BJ (cell line): ENCODE data around the gene NT5C2. TPM values are rescaled to one million over a fixed set of nuclear protein-coding genes. Genes with fewer than 3 reads are reported as not detected.

Experiments
- CTCF ChIA-PET: fragments of 350-600 bp; formaldehyde crosslinking; extraction: SDS; loops from one replicate; lab custom pipeline; 2021; ENCODE audit warnings: antibody characterized with exemption, inconsistent platforms; lab: Yijun Ruan, JAX
- POLR2A ChIA-PET: fragments of 300-600 bp; sonication (Branson Sonifier 250); formaldehyde crosslinking; extraction: SDS; loops from one replicate; lab custom pipeline; 2021; ENCODE audit warnings: antibody characterized with exemption; lab: Charles Lee
- DNase-seq: peaks from one replicate; pipeline ENCODE4 v3.0.0-alpha.2; 2011; ENCODE audit warnings: low read depth
- H3K27me3 ChIP-seq: 2 replicates; pipeline ENCODE4 v1.6.0; 2011; ENCODE audit warnings: low read length; ENCODE audit not compliant: control insufficient read depth, insufficient read depth
- H3K36me3 ChIP-seq: 2 replicates; pipeline ENCODE4 v1.5.1; 2011; ENCODE audit warnings: low read length; ENCODE audit not compliant: control insufficient read depth, insufficient read depth
- H3K4me3 ChIP-seq: 2 replicates; pipeline ENCODE4 v1.5.1; 2011; ENCODE audit warnings: low read depth, mild to moderate bottlenecking, control low read depth, low read length
- polyA plus RNA-seq: library from polyadenylated mRNA; depleted of rRNA; stranded (reverse); fragments of >200 nt; gene quantifications from 2 replicates; pipeline ENCODE4 v1.2.3, GENCODE V29; 2011
- TF ChIP-seq, protein P1 (sequence below): IDR thresholded peaks from 2 replicates; pipeline ENCODE4 v1.5.1; 2011; ENCODE audit warnings: low read depth, mild to moderate bottlenecking, control low read depth, inconsistent platforms, low read length, moderate library complexity; ENCODE audit not compliant: insufficient read depth

NT5C2 gene
- polyA plus RNA-seq, 1 experiment: 49.3 TPM

DNA sequence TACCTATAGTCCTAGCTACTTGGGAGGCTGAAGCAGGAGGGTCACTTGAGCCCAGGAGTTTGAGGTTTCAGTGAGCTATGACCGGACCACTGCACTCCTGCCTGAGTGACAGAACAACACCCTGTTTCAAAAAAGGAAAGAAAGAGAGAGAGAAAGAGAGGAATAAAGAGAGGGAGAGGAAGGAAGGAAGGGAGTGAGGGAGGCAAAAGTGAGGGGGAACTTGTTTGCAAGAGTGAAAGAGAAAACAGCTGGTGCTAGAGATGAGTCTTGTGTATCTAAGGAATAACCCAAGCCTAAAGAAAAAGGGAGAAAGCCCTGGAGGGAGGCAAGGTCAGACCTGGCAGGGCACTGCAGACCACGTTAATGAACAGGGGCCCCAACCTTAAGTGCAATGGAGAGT is 4.8 kb upstream of the NT5C2 start:
- TF ChIP-seq, protein P1, sequence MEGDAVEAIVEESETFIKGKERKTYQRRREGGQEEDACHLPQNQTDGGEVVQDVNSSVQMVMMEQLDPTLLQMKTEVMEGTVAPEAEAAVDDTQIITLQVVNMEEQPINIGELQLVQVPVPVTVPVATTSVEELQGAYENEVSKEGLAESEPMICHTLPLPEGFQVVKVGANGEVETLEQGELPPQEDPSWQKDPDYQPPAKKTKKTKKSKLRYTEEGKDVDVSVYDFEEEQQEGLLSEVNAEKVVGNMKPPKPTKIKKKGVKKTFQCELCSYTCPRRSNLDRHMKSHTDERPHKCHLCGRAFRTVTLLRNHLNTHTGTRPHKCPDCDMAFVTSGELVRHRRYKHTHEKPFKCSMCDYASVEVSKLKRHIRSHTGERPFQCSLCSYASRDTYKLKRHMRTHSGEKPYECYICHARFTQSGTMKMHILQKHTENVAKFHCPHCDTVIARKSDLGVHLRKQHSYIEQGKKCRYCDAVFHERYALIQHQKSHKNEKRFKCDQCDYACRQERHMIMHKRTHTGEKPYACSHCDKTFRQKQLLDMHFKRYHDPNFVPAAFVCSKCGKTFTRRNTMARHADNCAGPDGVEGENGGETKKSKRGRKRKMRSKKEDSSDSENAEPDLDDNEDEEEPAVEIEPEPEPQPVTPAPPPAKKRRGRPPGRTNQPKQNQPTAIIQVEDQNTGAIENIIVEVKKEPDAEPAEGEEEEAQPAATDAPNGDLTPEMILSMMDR: no peak
- POLR2A ChIA-PET: no interaction called here
- CTCF ChIA-PET: interaction anchor here (0.8 to 0.9 kb wide), 2 partner anchors 42 to 47 kb away, joined by 3 read pairs; no protein-coding TSS in a partner anchor
- no peaks in the 10 kb centered on the region for H3K27me3 ChIP-seq
- no peak for DNase-seq
- H3K4me3 ChIP-seq: no peak overlapping the region
- no peaks in the 10 kb centered on the region; the same call in 1 of the 2 replicates for H3K36me3 ChIP-seq

DNA sequence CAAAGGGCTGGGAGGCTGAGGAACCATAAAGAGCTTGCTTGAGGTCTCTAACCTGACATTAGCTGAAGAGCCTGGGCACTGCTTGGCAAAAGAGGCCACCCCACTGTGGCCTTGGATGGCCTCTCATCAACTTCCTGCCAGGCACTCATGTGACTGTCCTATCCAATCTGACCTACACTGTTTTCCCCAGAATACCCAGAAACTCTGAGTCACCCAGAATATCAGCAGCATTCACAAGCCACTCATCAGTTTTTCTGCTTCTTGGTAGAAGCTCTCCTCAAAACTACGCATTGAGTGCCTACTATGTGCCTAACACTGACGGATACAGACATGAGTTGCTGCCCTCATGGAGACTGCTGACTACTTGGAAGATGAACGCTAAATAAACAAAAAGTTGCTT is 4.1 kb upstream of the NT5C2 start:
- ChIA-PET CTCF (interaction anchor here (0.9 to 1.2 kb wide), 2 partner anchors 47 to 48 kb away, joined by 3 read pairs; no protein-coding TSS in a partner anchor), POLR2A (no interaction called here)
- peak; percentile 37 for DNase-seq
- Histone ChIP-seq H3K36me3 (no peaks in the 10 kb centered on the region; the same call in 1 of the 2 replicates), H3K27me3 (no peaks in the 10 kb centered on the region), H3K4me3 (no peak overlapping the region)
- TF ChIP-seq, protein P1: no peak

DNA sequence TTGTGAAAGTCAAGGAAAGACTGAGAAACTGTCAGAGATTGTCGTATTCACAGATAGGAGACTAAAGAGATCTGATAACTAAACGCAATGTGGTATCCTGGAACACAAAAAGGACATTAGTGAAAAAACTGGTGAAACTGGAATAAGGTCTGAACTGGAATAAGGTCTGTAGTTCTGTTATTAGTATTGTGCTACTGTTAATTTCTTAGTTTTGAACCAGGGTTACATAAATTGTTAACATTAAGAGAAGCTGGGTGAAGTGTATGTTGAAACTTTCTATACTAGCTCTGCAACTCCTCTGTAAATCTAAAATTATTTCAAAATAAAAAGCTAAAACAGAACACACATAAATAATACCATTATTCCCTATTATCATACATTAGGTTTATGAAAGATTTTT is 3.4 kb upstream of the NT5C2 start:
- Histone ChIP-seq H3K4me3 (no peak overlapping the region), H3K27me3 (no peaks in the 10 kb centered on the region), H3K36me3 (no peaks in the 10 kb centered on the region; the same call in 1 of the 2 replicates)
- CTCF ChIA-PET: interaction anchor here (0.6 to 1.2 kb wide), 2 partner anchors 48 to 144 kb away, joined by 3 read pairs; no protein-coding TSS in a partner anchor
- no peak for DNase-seq
- TF ChIP-seq, protein P1: no peak
- POLR2A ChIA-PET: no interaction called here

DNA sequence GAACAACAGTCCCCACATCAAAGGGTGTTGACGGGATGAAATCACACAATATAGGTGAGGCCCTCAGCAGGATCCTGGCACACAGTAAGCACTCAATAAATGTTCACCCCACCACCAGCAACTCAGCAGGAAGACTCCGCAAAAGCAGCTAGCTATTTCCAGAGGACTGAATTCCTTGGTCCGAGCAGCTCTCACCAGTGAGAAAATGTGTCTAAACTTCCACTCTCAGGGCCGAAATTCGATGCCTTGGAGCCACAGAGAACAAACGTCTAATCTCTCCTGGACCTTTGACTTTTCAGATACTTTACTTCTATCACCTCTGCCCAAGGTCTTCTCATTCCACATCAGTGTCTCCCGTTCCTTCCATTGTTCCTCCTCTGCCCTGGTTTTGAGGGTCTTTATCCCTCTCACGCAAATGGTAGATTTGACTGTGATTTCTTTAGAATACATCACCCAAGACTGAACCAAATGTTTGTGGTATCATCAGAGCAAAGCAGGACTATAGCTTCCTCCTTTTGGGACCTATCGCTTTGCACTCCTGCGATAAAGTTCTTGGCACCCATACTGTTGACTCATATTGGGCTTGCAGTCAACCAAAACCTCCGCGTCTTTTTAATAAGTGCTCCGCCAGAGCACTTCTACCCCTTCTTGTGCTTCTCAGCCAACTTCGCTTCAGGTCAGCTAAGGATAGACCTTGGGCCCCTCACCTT is 903 bp upstream of the NT5C2 start:
- no peak overlapping the region for H3K4me3 ChIP-seq
- no peaks in the 10 kb centered on the region for H3K27me3 ChIP-seq
- CTCF ChIA-PET: interaction anchor here (1.0 to 2.2 kb wide), 4 partner anchors 11 to 141 kb away, joined by 3 to 10 read pairs (median 4); no protein-coding TSS in a partner anchor

More for the DNA sequence above, 903 bp upstream of the NT5C2 start:
- H3K36me3 ChIP-seq: no peaks in the 10 kb centered on the region; the same call in 1 of the 2 replicates
- POLR2A ChIA-PET: interaction anchor here (0.6 kb wide), 1 partner anchor 25 kb away, joined by 4 read pairs; no protein-coding TSS in a partner anchor
- DNase-seq: no peak
- TF ChIP-seq, protein P1: no peak
